WTC11 (cell line): Measurements from ENCODE around the gene CIT.

Experiments used
- CTCF ChIP-seq: fragments of 200-600 bp; IDR thresholded peaks from 2 replicates; pipeline ENCODE4 v1.8.0; 2022; ENCODE audit warnings: antibody characterized with exemption
- JUN ChIP-seq: sonication (generic); formaldehyde crosslinking; IDR thresholded peaks from 2 replicates; pipeline ENCODE4 v1.8.0; 2023; ENCODE audit warnings: mild to moderate bottlenecking, missing genetic modification reagents
- MAX ChIP-seq: sonication (generic); formaldehyde crosslinking; IDR thresholded peaks from 2 replicates; pipeline ENCODE4 v1.8.0; 2022; ENCODE audit warnings: mild to moderate bottlenecking, missing genetic modification reagents
- STAT6 ChIP-seq: sonication (generic); formaldehyde crosslinking; conservative IDR thresholded peaks from 2 replicates; pipeline ENCODE4 v1.8.1; 2023; ENCODE audit warnings: mild to moderate bottlenecking, low read depth, missing genetic modification reagents, moderate library complexity
- TP53 ChIP-seq: sonication (generic); formaldehyde crosslinking; IDR thresholded peaks from 2 replicates; pipeline ENCODE4 v1.8.1; 2023; ENCODE audit warnings: mild to moderate bottlenecking, missing genetic modification reagents
- TF ChIP-seq, protein P1 (sequence below): sonication (generic); formaldehyde crosslinking; IDR thresholded peaks from 2 replicates; pipeline ENCODE4 v1.8.1; 2022; ENCODE audit warnings: low read depth, missing genetic modification reagents, borderline replicate concordance
- TF ChIP-seq, protein P2 (sequence below): sonication (generic); formaldehyde crosslinking; IDR thresholded peaks from 2 replicates; pipeline ENCODE4 v1.8.1; 2023; ENCODE audit warnings: mild to moderate bottlenecking, moderate library complexity, missing genetic modification reagents

DNA sequence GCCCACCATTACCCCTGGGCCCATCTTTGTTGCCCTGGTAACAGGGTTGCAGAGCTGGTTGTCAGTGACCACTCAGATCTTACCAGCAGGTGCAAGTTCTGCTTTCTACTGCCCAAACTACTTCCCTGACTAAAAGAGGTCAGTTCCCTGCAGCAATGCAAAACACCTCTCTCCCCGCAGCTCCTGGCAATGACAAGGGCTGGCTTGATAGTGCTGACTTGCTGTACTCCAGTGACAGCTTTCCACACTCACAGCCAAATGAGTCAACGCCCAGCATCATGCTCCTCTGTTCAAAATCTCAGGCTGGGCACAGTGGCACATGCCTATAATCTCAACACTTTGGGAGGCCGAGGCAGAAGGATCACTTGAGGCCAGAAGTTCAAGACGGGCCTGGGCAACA is 90.6 kb downstream of the CIT start:
- no peak for TF ChIP-seq STAT6
- no peak for TF ChIP-seq JUN
- no peak for TF ChIP-seq CTCF
- TF ChIP-seq TP53 (CRISPR knock-in tag): no peak
- TF ChIP-seq MAX (CRISPR knock-in tag): no peak
- TF ChIP-seq, protein P1, sequence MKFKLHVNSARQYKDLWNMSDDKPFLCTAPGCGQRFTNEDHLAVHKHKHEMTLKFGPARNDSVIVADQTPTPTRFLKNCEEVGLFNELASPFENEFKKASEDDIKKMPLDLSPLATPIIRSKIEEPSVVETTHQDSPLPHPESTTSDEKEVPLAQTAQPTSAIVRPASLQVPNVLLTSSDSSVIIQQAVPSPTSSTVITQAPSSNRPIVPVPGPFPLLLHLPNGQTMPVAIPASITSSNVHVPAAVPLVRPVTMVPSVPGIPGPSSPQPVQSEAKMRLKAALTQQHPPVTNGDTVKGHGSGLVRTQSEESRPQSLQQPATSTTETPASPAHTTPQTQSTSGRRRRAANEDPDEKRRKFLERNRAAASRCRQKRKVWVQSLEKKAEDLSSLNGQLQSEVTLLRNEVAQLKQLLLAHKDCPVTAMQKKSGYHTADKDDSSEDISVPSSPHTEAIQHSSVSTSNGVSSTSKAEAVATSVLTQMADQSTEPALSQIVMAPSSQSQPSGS (CRISPR knock-in tag): no peak
- TF ChIP-seq, protein P2, sequence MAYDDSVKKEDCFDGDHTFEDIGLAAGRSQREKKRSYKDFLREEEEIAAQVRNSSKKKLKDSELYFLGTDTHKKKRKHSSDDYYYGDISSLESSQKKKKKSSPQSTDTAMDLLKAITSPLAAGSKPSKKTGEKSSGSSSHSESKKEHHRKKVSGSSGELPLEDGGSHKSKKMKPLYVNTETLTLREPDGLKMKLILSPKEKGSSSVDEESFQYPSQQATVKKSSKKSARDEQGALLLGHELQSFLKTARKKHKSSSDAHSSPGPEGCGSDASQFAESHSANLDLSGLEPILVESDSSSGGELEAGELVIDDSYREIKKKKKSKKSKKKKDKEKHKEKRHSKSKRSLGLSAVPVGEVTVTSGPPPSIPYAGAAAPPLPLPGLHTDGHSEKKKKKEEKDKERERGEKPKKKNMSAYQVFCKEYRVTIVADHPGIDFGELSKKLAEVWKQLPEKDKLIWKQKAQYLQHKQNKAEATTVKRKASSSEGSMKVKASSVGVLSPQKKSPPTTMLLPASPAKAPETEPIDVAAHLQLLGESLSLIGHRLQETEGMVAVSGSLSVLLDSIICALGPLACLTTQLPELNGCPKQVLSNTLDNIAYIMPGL (CRISPR knock-in tag): no peak
